HepG2 (cell line): ENCODE results near the gene PXDC1. TPM values are rescaled to one million over a fixed set of nuclear protein-coding genes. Genes with fewer than 3 reads are reported as not detected.

ENCODE experiments used
- ATAC-seq: fragments of 200-7000 bp; cut with Tn5 transposase; 3 replicates; pipeline ENCODE4 v1.9.1; 2020; ENCODE audit warnings: mild to moderate bottlenecking, moderate library complexity
- BruUV-seq: library from RNA; stranded (reverse); fragments of 400-500 nt; replicated peaks from 2 replicates; lab custom pipeline; 2021; lab: Mats Ljungman, UMichigan
- CTCF ChIA-PET: fragments of 300-600 bp; formaldehyde crosslinking; extraction: SDS; loops from one replicate; lab custom pipeline; 2021; ENCODE audit warnings: low total read pairs, inconsistent platforms, low intra/inter-chr PET ratio; lab: Yijun Ruan, JAX
- POLR2A ChIA-PET: fragments of 350-600 bp; sonication (Branson Sonifier 250); formaldehyde crosslinking; loops from one replicate; lab custom pipeline; 2020; ENCODE audit warnings: antibody characterized with exemption, inconsistent platforms; lab: Yijun Ruan, JAX
- DNase-seq: peaks from one replicate; pipeline ENCODE4 v3.0.0-alpha.2; 2015; ENCODE audit warnings: low spot score
- FAIRE-seq: peaks from 3 replicates; lab custom pipeline; 2011; peaks lifted over from hg19 to GRCh38; lab: Jason Lieb, UNC
- H2AFZ ChIP-seq: one replicate; pipeline ENCODE4 v1.6.1; 2011; ENCODE audit warnings: low read length, inconsistent platforms
- H3K27ac ChIP-seq: fragments of 300-600 bp; 3 replicates; pipeline ENCODE4 v1.8.0; 2011; ENCODE audit warnings: mixed run types, mild to moderate bottlenecking, mixed read lengths, low read length, inconsistent platforms; ENCODE audit not compliant: insufficient read depth; ENCODE audit errors: extremely low read length
- H3K27me3 ChIP-seq, 2 experiments: fragments of 200-600 bp in 1 of 2; 2 replicates in 1 of 2; 3 replicates in 1 of 2; pipeline versions ENCODE4 v1.6.0 to v1.8.0; 2011; ENCODE audit warnings: low read length in 2 of 2, mild to moderate bottlenecking in 2 of 2, moderate library complexity in 2 of 2, inconsistent platforms in 1 of 2; ENCODE audit not compliant: insufficient read depth in 2 of 2, control insufficient read depth in 1 of 2
- H3K36me3 ChIP-seq, 2 experiments: fragments of 200-600 bp in 1 of 2; replicated peaks in 1 of 2; 2 replicates in 1 of 2; 3 replicates in 1 of 2; pipeline versions ENCODE4 v1.5.1 to v1.8.0; 2011; ENCODE audit warnings: low read length in 2 of 2, inconsistent platforms in 1 of 2; ENCODE audit not compliant: insufficient read depth in 2 of 2, control insufficient read depth in 1 of 2
- H3K4me1 ChIP-seq: 2 replicates; pipeline ENCODE4 v1.5.1; 2012; ENCODE audit warnings: low read length, inconsistent platforms; ENCODE audit not compliant: insufficient read depth
- H3K4me2 ChIP-seq: 2 replicates; pipeline ENCODE4 v1.6.0; 2011; ENCODE audit warnings: low read depth, low read length, inconsistent platforms
- H3K4me3 ChIP-seq, 3 experiments: fragments of 200-600 bp in 1 of 3; sonication (generic), shearing (Covaris generic) in 1 of 3; replicated peaks in 1 of 3; 2 replicates each; pipeline ENCODE4 v1.5.1; 2011 to 2016; ENCODE audit warnings: low read length in 3 of 3, inconsistent platforms in 2 of 3, low read depth in 2 of 3, mild to moderate bottlenecking in 2 of 3, control low read depth in 1 of 3, mixed read lengths in 1 of 3; ENCODE audit not compliant: insufficient read depth in 1 of 3
- H3K79me2 ChIP-seq: one replicate; pipeline ENCODE4 v1.6.1; 2011; ENCODE audit warnings: low read length, inconsistent platforms; ENCODE audit not compliant: insufficient read depth
- H3K9ac ChIP-seq: 2 replicates; pipeline ENCODE4 v1.6.0; 2011; ENCODE audit warnings: mild to moderate bottlenecking, low read depth, low read length, inconsistent platforms; ENCODE audit not compliant: insufficient read depth
- H3K9me3 ChIP-seq: 2 replicates; pipeline ENCODE4 v1.5.1; 2012; ENCODE audit warnings: mild to moderate bottlenecking, low read length
- H4K20me1 ChIP-seq: 2 replicates; pipeline ENCODE4 v1.6.0; 2011; ENCODE audit warnings: inconsistent platforms, mild to moderate bottlenecking, low read length, moderate library complexity; ENCODE audit not compliant: insufficient read depth
- IRF2 ChIP-seq: IDR thresholded peaks from 2 replicates; pipeline ENCODE4 v1.6.1; 2018; ENCODE audit warnings: missing genetic modification reagents, missing compliant biosample characterization
- ZNF800 ChIP-seq: sonication (generic); formaldehyde crosslinking; IDR thresholded peaks from 2 replicates; pipeline ENCODE4 v1.4.0; 2020; ENCODE audit warnings: missing genetic modification reagents
- WGBS: methylation state at CpG from one replicate; pipeline ENCODE4 v1.1.6; 2017; ENCODE audit warnings: low lambda C conversion rate; 5-methylcytosine and 5-hydroxymethylcytosine counted together
- in situ Hi-C: cut with HindIII; loops from 2 replicates; pipeline ENCODE4 v1.10.0; 2017; ENCODE audit warnings: low pct_unique_long_range_greater_than_20kb; ENCODE audit not compliant: extremely low pct_ligation_motif_present
- intact Hi-C: fragments of 100-400 bp; cut with micrococcal nuclease; formaldehyde crosslinking; loops from one replicate; pipeline ENCODE4 v1.10.0; 2022; ENCODE audit not compliant: unreplicated experiment
- polyA plus RNA-seq, 8 experiments: library from polyadenylated mRNA; depleted of rRNA in 3 of 8; stranded (reverse) in 7 of 8; unstranded in 1 of 8; fragments of >200 nt; fragmentation: Illumina TruSeq in 4 of 8; extraction: Trizol in 4 of 8; gene quantifications; 2 replicates each; pipeline versions ENCODE4 v1.2.1 to v1.2.3, GENCODE V29; 2011 to 2016; ENCODE audit warnings: low read depth in 4 of 8, missing spikeins in 1 of 8, mixed read lengths in 1 of 8; ENCODE audit not compliant: insufficient read depth in 1 of 8
- total RNA-seq, 5 experiments: library from RNA; depleted of rRNA; stranded (reverse); fragments of >200 nt; fragmentation: Illumina TruSeq; extraction: Trizol; gene quantifications; 2 replicates each; pipeline ENCODE4 v1.2.3, GENCODE V29; 2016; ENCODE audit warnings: low read depth in 1 of 5
- TF ChIP-seq, protein P1 (sequence below): sonication (generic); formaldehyde crosslinking; IDR thresholded peaks from 2 replicates; pipeline ENCODE4 v1.5.0; 2020; ENCODE audit warnings: missing genetic modification reagents

The PXDC1 gene
- total and polyA plus RNA-seq, 2 of the 13 experiments (the other 11 are each of a cell fraction or from before 2014, with no cell fraction given): 32.4 to 34.7 TPM

DNA sequence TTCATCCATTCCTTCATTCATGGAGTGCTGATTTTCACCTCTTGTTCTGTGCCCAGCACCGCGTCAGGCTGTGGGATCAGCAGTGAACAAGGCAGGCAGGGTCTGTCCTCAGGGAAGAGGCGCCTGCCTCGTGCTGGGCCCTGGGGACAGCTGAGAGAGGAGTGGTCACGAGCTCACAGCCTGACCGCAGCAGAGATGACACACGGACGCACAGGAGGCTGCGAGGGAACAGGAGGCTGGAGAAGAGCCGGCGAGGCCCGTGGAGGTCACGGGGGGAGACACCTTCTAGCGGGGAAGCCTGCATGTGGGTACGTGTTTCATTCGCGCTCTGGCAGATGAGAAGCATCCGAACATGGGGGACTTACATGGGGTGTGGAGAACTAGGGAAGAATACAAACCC, 27.5 kb downstream of the PXDC1 start (continued):
- TF ChIP-seq, protein P1, sequence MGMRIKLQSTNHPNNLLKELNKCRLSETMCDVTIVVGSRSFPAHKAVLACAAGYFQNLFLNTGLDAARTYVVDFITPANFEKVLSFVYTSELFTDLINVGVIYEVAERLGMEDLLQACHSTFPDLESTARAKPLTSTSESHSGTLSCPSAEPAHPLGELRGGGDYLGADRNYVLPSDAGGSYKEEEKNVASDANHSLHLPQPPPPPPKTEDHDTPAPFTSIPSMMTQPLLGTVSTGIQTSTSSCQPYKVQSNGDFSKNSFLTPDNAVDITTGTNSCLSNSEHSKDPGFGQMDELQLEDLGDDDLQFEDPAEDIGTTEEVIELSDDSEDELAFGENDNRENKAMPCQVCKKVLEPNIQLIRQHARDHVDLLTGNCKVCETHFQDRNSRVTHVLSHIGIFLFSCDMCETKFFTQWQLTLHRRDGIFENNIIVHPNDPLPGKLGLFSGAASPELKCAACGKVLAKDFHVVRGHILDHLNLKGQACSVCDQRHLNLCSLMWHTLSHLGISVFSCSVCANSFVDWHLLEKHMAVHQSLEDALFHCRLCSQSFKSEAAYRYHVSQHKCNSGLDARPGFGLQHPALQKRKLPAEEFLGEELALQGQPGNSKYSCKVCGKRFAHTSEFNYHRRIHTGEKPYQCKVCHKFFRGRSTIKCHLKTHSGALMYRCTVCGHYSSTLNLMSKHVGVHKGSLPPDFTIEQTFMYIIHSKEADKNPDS (CRISPR knock-in tag): no peak
- no peak for TF ChIP-seq ZNF800 (CRISPR knock-in tag)

DNA sequence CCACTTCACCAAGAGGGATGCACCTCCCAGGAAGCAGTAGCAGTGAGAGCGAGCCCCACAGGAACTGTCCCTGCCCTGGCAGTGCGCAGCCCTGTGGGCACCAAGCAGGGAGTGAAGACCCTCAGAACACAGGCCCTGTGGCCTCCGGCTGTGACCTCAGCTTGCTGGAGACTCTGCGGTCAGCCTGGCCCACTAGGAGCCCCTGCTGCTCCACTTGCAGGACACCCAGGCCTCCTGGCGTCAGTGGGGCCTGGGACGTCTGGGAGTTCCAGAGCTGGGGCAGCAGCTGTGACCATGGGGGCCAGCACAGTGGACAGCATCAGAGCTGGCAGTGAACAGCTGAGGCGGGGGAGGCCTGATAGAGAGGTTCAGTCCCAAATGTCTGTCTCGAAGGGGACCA, 28.3 kb downstream of the PXDC1 start:
- Histone ChIP-seq H3K27ac (no peak overlapping the region), H3K27me3 (no peaks in the 10 kb centered on the region), H3K36me3 (peaks cover 52 to 65% of the 10 kb centered on the region in 2 experiments), H3K79me2 (no peaks in the 10 kb centered on the region), H3K9ac (no peak overlapping the region), H3K9me3 (no peaks in the 10 kb centered on the region), H4K20me1 (peaks cover 13% of the 10 kb centered on the region)
- DNase-seq: no peak
- WGBS: 95% methylated on average over 6 of the region's 8 CpGs
- CTCF ChIA-PET: no interaction called here
- TF ChIP-seq IRF2 (CRISPR knock-in tag): no peak
- TF ChIP-seq, all 625 proteins: peak for 0
- in situ Hi-C loops (no loop called here), intact Hi-C loops (no loop called here)
- no peak overlapping the region for H3K4me2 ChIP-seq
- BruUV-seq: no TSS peak
- H2AFZ ChIP-seq: no peak overlapping the region
- POLR2A ChIA-PET: no interaction called here
- ATAC-seq: no peak
- H3K4me1 ChIP-seq: no peaks in the 10 kb centered on the region
- no peak for FAIRE-seq
- H3K4me3 ChIP-seq: no peak overlapping the region
